Calu3 (cell line): ENCODE data around the gene DDX43. TPM values are rescaled to one million over a fixed set of nuclear protein-coding genes. Genes with fewer than 3 reads are reported as not detected.

Experiments used
- BruUV-seq: library from RNA; stranded (reverse); fragments of 400-500 nt; replicated peaks from 2 replicates; lab custom pipeline; 2021; lab: Mats Ljungman, UMichigan
- CTCF ChIA-PET: fragments of 300-600 bp; sonication (Branson Sonifier 250); formaldehyde crosslinking; loops from one replicate; lab custom pipeline; 2022; ENCODE audit warnings: antibody characterized with exemption; lab: Charles Lee
- DNase-seq: peaks from one replicate; pipeline ENCODE4 v3.0.0; 2022
- H3K27ac Mint-ChIP-seq: one replicate; pipeline ENCODE4 v1.8.0; 2022; ENCODE audit warnings: mixed read lengths; ENCODE audit not compliant: unreplicated experiment
- H3K27me3 Mint-ChIP-seq: one replicate; pipeline ENCODE4 v1.8.0; 2022; ENCODE audit warnings: mixed read lengths; ENCODE audit not compliant: unreplicated experiment
- H3K36me3 Mint-ChIP-seq: one replicate; pipeline ENCODE4 v1.8.0; 2022; ENCODE audit warnings: mild to moderate bottlenecking, moderate library complexity, mixed read lengths; ENCODE audit not compliant: insufficient read depth, unreplicated experiment
- H3K4me1 Mint-ChIP-seq: one replicate; pipeline ENCODE4 v1.8.0; 2022; ENCODE audit warnings: mild to moderate bottlenecking, low read depth, mixed read lengths; ENCODE audit not compliant: unreplicated experiment
- H3K4me3 Mint-ChIP-seq: one replicate; pipeline ENCODE4 v1.8.0; 2022; ENCODE audit warnings: mild to moderate bottlenecking, low read depth, moderate library complexity, mixed read lengths; ENCODE audit not compliant: unreplicated experiment
- H3K9me3 Mint-ChIP-seq: one replicate; pipeline ENCODE4 v1.8.0; 2022; ENCODE audit warnings: low read depth, mixed read lengths; ENCODE audit not compliant: unreplicated experiment
- CTCF ChIP-seq: fragments of 200-600 bp; IDR thresholded peaks from one replicate; pipeline ENCODE4 v1.8.0; 2022; ENCODE audit warnings: antibody characterized with exemption; ENCODE audit not compliant: unreplicated experiment
- intact Hi-C: fragments of 100-400 bp; cut with micrococcal nuclease; formaldehyde crosslinking; loops from one replicate; pipeline ENCODE4 v1.10.0; 2022; ENCODE audit not compliant: unreplicated experiment
- total RNA-seq: library from RNA; stranded (reverse); gene quantifications from 2 replicates; pipeline ENCODE4 v1.2.3, GENCODE V29; 2022

DDX43 gene
- total RNA-seq, 1 experiment from 2014 or later: 13.4 TPM

DNA sequence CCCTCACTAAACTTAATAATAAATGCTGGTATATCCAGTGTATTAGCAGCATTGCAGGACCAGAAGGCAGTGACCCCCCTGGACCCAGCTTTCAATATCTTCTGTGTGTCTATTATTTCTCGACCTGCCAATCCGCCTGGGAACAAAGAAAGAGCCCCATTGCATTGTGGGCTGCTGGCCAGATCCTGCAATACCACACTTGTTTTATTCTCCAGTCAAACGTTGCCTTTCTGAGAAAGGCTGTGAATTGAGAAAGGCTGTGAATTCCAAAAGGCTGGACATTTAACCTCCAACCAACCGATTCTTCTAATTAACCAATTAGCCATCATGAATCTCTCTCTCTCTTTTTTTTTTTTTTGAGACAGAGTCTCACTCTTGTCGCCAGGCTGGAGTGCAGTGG lies 65.4 kb downstream of the DDX43 start:
- no peak overlapping the region for H3K4me3 Mint-ChIP-seq
- H3K27me3 Mint-ChIP-seq: no peaks in the 10 kb centered on the region
- DNase-seq: no peak
- no peak for TF ChIP-seq CTCF
- no peak overlapping the region for H3K27ac Mint-ChIP-seq
- H3K4me1 Mint-ChIP-seq: peaks cover 8% of the 10 kb centered on the region
- intact Hi-C loops: loop anchor here (5.0 kb wide), 1 partner anchor 147 kb away; no protein-coding TSS in a partner anchor
- CTCF ChIA-PET: no interaction called here
- H3K36me3 Mint-ChIP-seq: peaks cover 29% of the 10 kb centered on the region
- BruUV-seq: no TSS peak
- H3K9me3 Mint-ChIP-seq: no peaks in the 10 kb centered on the region

- Mint-ChIP-seq H3K4me3 (peak within 1 kb of the TSS; percentile 92), H3K36me3 (peaks cover 41% of the 10 kb centered on the region), H3K27ac (peak within 1 kb of the TSS; percentile 97), H3K4me1 (no peaks in the 10 kb centered on the region), H3K27me3 (no peaks in the 10 kb centered on the region), H3K9me3 (no peaks in the 10 kb centered on the region)
- CTCF ChIA-PET: interaction anchor here (0.6 to 1.4 kb wide), 7 partner anchors 10 to 1519 kb away, joined by 3 to 5 read pairs (median 4); no protein-coding TSS in a partner anchor
- TSS peak; percentile 77 for BruUV-seq
- intact Hi-C loops: loop anchor here (5.0 kb wide), 1 partner anchor 146 kb away; no protein-coding TSS in a partner anchor
- TF ChIP-seq CTCF: no peak
- DNase-seq: peak; percentile 77
These were observed 67.1 kb downstream of the DDX43 start, which contains the start of gene MTO1 for GRCh38 chr6:73461537-73462350. Gene MTO1, plus strand, starts transcription at chr6:73461737. Its CDS starts 118 bp downstream, at chr6:73461855.

Other genes with a start within 250 kb of the DDX43 start
- gene KHDC1L, start 169.3 kb upstream of the DDX43 start, total RNA-seq: not detected in 2 replicates
- 4.9 and 5.0 TPM in 2 replicates for gene KHDC1, start 131.6 kb upstream of the DDX43 start, total RNA-seq
- not detected in 2 replicates for gene DPPA5, start 40.6 kb upstream of the DDX43 start, total RNA-seq
- gene KHDC3L, start 32.2 kb upstream of the DDX43 start, total RNA-seq: not detected in 2 replicates
- gene OOEP, start 24.9 kb upstream of the DDX43 start, total RNA-seq: 7.0 and 7.1 TPM in 2 replicates
- gene CGAS, start 57.5 kb downstream of the DDX43 start, total RNA-seq: 31.2 and 35.0 TPM in 2 replicates
- gene MTO1, start 66.9 kb downstream of the DDX43 start, total RNA-seq: 31.6 and 35.6 TPM in 2 replicates
- 5,799 and 7,052 TPM in 2 replicates for gene EEF1A1, start 126.2 kb downstream of the DDX43 start, total RNA-seq